OCI-LY3 (cell line): ENCODE data around the gene LAYN.

Experiments
- CTCF ChIP-seq: fragments of 200-600, 300-600 bp; sonication (generic); IDR thresholded peaks from 2 replicates; pipeline ENCODE4 v1.5.1; 2014; ENCODE audit warnings: antibody characterized with exemption, low read length, low read depth
- EZH2phosphoT487 ChIP-seq: fragments of 200-600 bp; shearing (Covaris generic); IDR thresholded peaks from 2 replicates; pipeline ENCODE4 v1.6.1; 2018; ENCODE audit warnings: antibody characterized with exemption, mixed run types, low read depth

- TF ChIP-seq CTCF (no peak), EZH2phosphoT487 (no peak)
Observed at GRCh38 chr11:111540937-111541253, 375 bp downstream of the LAYN start.
